Measurements from ENCODE around the gene CACNA1G.

Gene CACNA1G

GRCh38 chr17:50514936-50515702 lies 45.4 kb upstream of the CACNA1G start:
- no peak for DNase-seq
- H3K9me3 ChIP-seq (ENCODE audit: control insufficient read depth, low read length): no peaks in the 10 kb centered on the region
- H3K4me3 ChIP-seq (ENCODE audit: insufficient read depth in 1 of 2, low read depth in 1 of 2, low read length in 2 of 2): no peak overlapping the region
- H3K27ac ChIP-seq (ENCODE audit: low read length, poor library complexity, severe bottlenecking): peak overlapping the region; percentile 83
- H3K4me2 ChIP-seq (ENCODE audit: low read length, poor library complexity, severe bottlenecking): no peak overlapping the region
- peak overlapping the region in 1 of 2 experiments; percentile 81 for H3K14ac ChIP-seq (ENCODE audit: low read length in 2 of 2)
- H3K4me1 ChIP-seq (ENCODE audit: control insufficient read depth, insufficient read depth, low read depth, low read length): peaks cover 17% of the 10 kb centered on the region
- peak overlapping the region; percentile 14 for H2BK5ac ChIP-seq (ENCODE audit: low read depth, low read length, poor library complexity, severe bottlenecking)
- no peak overlapping the region for H3K4ac ChIP-seq (ENCODE audit: low read depth in 1 of 2, low read length in 2 of 2)
- no peak overlapping the region for H2BK120ac ChIP-seq (ENCODE audit: low read depth, low read length)
- WGBS: 69% methylated on average over 6 of the region's 6 CpGs
- no peak overlapping the region for H4K8ac ChIP-seq (ENCODE audit: low read length)
- H3K36me3 ChIP-seq (ENCODE audit: control insufficient read depth in 1 of 2, insufficient read depth in 2 of 2, low read depth in 1 of 2, low read length in 2 of 2): no peaks in the 10 kb centered on the region
- no peaks in the 10 kb centered on the region for H3K27me3 ChIP-seq (ENCODE audit: control insufficient read depth in 1 of 2, insufficient read depth in 1 of 2, low read length in 2 of 2)
- H2BK15ac ChIP-seq (ENCODE audit: low read depth, poor library complexity, severe bottlenecking): no peak overlapping the region
- no peak overlapping the region for H3K18ac ChIP-seq (ENCODE audit: low read depth in 1 of 2, low read length in 2 of 2)
- no peak overlapping the region for H4K91ac ChIP-seq (ENCODE audit: low read length)
- H3K23ac ChIP-seq (ENCODE audit: low read length in 2 of 2): no peak overlapping the region
- H3K9ac ChIP-seq (ENCODE audit: low read length): no peak overlapping the region
- H2AFZ ChIP-seq (ENCODE audit: low read depth, low read length): no peak overlapping the region
- H2AK5ac ChIP-seq (ENCODE audit: low read length, severe bottlenecking): peak overlapping the region; percentile 31
- no peaks in the 10 kb centered on the region for H3K79me1 ChIP-seq (replicated peaks; ENCODE audit: low read length, poor library complexity, severe bottlenecking)
- no peak overlapping the region for H2BK12ac ChIP-seq (ENCODE audit: low read length in 2 of 2)

DNA sequence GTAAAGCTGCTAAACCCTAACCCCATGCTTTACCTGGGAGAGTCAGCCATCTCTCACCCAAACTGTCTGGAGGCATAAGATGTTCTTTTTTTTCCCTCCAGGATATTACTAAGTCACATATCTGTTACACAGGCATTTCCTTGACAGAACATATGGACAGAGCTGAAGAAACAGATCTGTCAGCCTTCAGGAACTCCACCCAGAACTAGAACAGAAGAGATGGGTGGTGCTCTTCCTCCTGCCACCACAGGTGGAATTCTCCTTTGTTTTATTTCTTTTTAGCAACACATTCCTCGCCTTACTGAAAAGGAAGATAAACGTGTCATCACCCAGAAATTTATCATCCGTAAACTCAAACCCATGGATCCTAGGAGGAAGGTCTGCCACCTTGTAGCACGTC lies 43.5 kb upstream of the CACNA1G start:
- Histone ChIP-seq H4K8ac (ENCODE audit: low read length) (no peak overlapping the region), H3K18ac (ENCODE audit: low read depth in 1 of 2, low read length in 2 of 2) (no peak overlapping the region), H3K36me3 (ENCODE audit: control insufficient read depth in 1 of 2, insufficient read depth in 2 of 2, low read depth in 1 of 2, low read length in 2 of 2) (no peaks in the 10 kb centered on the region), H3K14ac (ENCODE audit: low read length in 2 of 2) (no peak overlapping the region), H3K9me3 (ENCODE audit: control insufficient read depth, low read length) (no peaks in the 10 kb centered on the region), H3K4ac (ENCODE audit: low read depth in 1 of 2, low read length in 2 of 2) (no peak overlapping the region), H2AFZ (ENCODE audit: low read depth, low read length) (no peak overlapping the region), H3K4me3 (ENCODE audit: insufficient read depth in 1 of 2, low read depth in 1 of 2, low read length in 2 of 2) (no peak overlapping the region), H3K27ac (ENCODE audit: low read length, poor library complexity, severe bottlenecking) (no peak overlapping the region), H3K23ac (ENCODE audit: low read length in 2 of 2) (no peak overlapping the region), H3K4me1 (ENCODE audit: control insufficient read depth, insufficient read depth, low read depth, low read length) (peaks cover 12% of the 10 kb centered on the region), H3K9ac (ENCODE audit: low read length) (no peak overlapping the region), H2BK5ac (ENCODE audit: low read depth, low read length, poor library complexity, severe bottlenecking) (no peak overlapping the region), H3K4me2 (ENCODE audit: low read length, poor library complexity, severe bottlenecking) (no peak overlapping the region), H4K91ac (ENCODE audit: low read length) (no peak overlapping the region), H3K79me1 (replicated peaks; ENCODE audit: low read length, poor library complexity, severe bottlenecking) (no peaks in the 10 kb centered on the region), H2AK5ac (ENCODE audit: low read length, severe bottlenecking) (no peak overlapping the region), H2BK15ac (ENCODE audit: low read depth, poor library complexity, severe bottlenecking) (no peak overlapping the region), H3K27me3 (ENCODE audit: control insufficient read depth in 1 of 2, insufficient read depth in 1 of 2, low read length in 2 of 2) (no peaks in the 10 kb centered on the region), H2BK12ac (ENCODE audit: low read length in 2 of 2) (no peak overlapping the region), H2BK120ac (ENCODE audit: low read depth, low read length) (no peak overlapping the region)
- 84% methylated on average over 4 of the region's 4 CpGs for WGBS
- DNase-seq: no peak

GRCh38 chr17:50517504-50518383 lies 42.8 kb upstream of the CACNA1G start:
- Histone ChIP-seq H2BK120ac (ENCODE audit: low read depth, low read length) (no peak overlapping the region), H3K4me3 (ENCODE audit: insufficient read depth in 1 of 2, low read depth in 1 of 2, low read length in 2 of 2) (no peak overlapping the region), H3K36me3 (ENCODE audit: control insufficient read depth in 1 of 2, insufficient read depth in 2 of 2, low read depth in 1 of 2, low read length in 2 of 2) (no peaks in the 10 kb centered on the region), H4K8ac (ENCODE audit: low read length) (no peak overlapping the region), H2AFZ (ENCODE audit: low read depth, low read length) (no peak overlapping the region), H3K4ac (ENCODE audit: low read depth in 1 of 2, low read length in 2 of 2) (no peak overlapping the region), H3K18ac (ENCODE audit: low read depth in 1 of 2, low read length in 2 of 2) (no peak overlapping the region), H3K27me3 (ENCODE audit: control insufficient read depth in 1 of 2, insufficient read depth in 1 of 2, low read length in 2 of 2) (no peaks in the 10 kb centered on the region), H3K14ac (ENCODE audit: low read length in 2 of 2) (no peak overlapping the region), H3K79me1 (replicated peaks; ENCODE audit: low read length, poor library complexity, severe bottlenecking) (no peaks in the 10 kb centered on the region), H3K9me3 (ENCODE audit: control insufficient read depth, low read length) (no peaks in the 10 kb centered on the region), H4K91ac (ENCODE audit: low read length) (no peak overlapping the region), H2BK15ac (ENCODE audit: low read depth, poor library complexity, severe bottlenecking) (no peak overlapping the region), H3K27ac (ENCODE audit: low read length, poor library complexity, severe bottlenecking) (no peak overlapping the region), H3K4me2 (ENCODE audit: low read length, poor library complexity, severe bottlenecking) (no peak overlapping the region), H2AK5ac (ENCODE audit: low read length, severe bottlenecking) (no peak overlapping the region), H2BK5ac (ENCODE audit: low read depth, low read length, poor library complexity, severe bottlenecking) (no peak overlapping the region), H2BK12ac (ENCODE audit: low read length in 2 of 2) (peak overlapping the region in 1 of 2 experiments; percentile 45), H3K23ac (ENCODE audit: low read length in 2 of 2) (no peak overlapping the region), H3K4me1 (ENCODE audit: control insufficient read depth, insufficient read depth, low read depth, low read length) (peaks cover 10% of the 10 kb centered on the region), H3K9ac (ENCODE audit: low read length) (no peak overlapping the region)
- DNase-seq: no peak
- 76% methylated on average over 8 of the region's 8 CpGs for WGBS

DNA sequence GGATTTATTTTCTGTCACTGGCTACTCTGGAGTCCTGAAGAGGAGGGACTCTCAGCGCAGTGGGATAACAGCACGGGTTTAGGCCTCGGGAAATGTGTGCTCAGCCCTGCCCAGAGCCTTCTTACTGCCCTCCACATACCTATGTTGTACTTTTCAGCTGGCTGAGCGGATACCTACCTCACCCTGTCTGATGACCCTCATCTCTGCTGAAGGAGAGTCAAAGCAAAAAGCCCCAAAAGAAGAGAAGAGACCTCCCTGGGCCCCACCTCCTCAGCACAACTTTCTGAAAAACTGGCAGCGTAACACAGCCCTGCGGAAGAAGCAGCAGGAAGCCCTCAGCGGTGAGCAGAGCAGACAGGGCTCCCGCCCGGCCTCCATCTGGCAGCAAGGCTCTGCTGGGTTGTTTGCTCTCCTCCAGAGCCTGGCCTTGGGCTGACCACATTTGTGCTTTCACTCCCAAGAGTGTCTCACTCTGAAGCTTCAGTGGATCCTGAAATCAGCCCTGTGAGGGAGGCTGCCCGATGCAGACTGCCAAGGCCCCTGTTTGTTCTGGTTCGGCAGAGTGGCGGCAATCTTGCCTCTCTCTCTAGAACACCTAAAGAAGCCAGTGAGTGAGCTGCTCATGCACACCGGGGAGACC lies 42.0 kb upstream of the CACNA1G start:
- Histone ChIP-seq H3K4me3 (ENCODE audit: insufficient read depth in 1 of 2, low read depth in 1 of 2, low read length in 2 of 2) (no peak overlapping the region), H2BK12ac (ENCODE audit: low read length in 2 of 2) (no peak overlapping the region), H3K27ac (ENCODE audit: low read length, poor library complexity, severe bottlenecking) (no peak overlapping the region), H2BK120ac (ENCODE audit: low read depth, low read length) (no peak overlapping the region), H3K4me1 (ENCODE audit: control insufficient read depth, insufficient read depth, low read depth, low read length) (peaks cover 12% of the 10 kb centered on the region), H3K9ac (ENCODE audit: low read length) (no peak overlapping the region), H3K9me3 (ENCODE audit: control insufficient read depth, low read length) (no peaks in the 10 kb centered on the region), H3K36me3 (ENCODE audit: control insufficient read depth in 1 of 2, insufficient read depth in 2 of 2, low read depth in 1 of 2, low read length in 2 of 2) (no peaks in the 10 kb centered on the region), H3K4me2 (ENCODE audit: low read length, poor library complexity, severe bottlenecking) (no peak overlapping the region), H2BK5ac (ENCODE audit: low read depth, low read length, poor library complexity, severe bottlenecking) (no peak overlapping the region), H2AFZ (ENCODE audit: low read depth, low read length) (no peak overlapping the region), H3K27me3 (ENCODE audit: control insufficient read depth in 1 of 2, insufficient read depth in 1 of 2, low read length in 2 of 2) (no peaks in the 10 kb centered on the region), H3K14ac (ENCODE audit: low read length in 2 of 2) (no peak overlapping the region), H2AK5ac (ENCODE audit: low read length, severe bottlenecking) (no peak overlapping the region), H4K91ac (ENCODE audit: low read length) (no peak overlapping the region), H4K8ac (ENCODE audit: low read length) (no peak overlapping the region), H3K4ac (ENCODE audit: low read depth in 1 of 2, low read length in 2 of 2) (no peak overlapping the region), H3K23ac (ENCODE audit: low read length in 2 of 2) (no peak overlapping the region), H3K79me1 (replicated peaks; ENCODE audit: low read length, poor library complexity, severe bottlenecking) (no peaks in the 10 kb centered on the region), H2BK15ac (ENCODE audit: low read depth, poor library complexity, severe bottlenecking) (no peak overlapping the region), H3K18ac (ENCODE audit: low read depth in 1 of 2, low read length in 2 of 2) (no peak overlapping the region)
- WGBS: 87% methylated on average over 13 of the region's 13 CpGs
- DNase-seq: no peak
